ENCODE results near the gene CENPX.

The CENPX gene

DNA sequence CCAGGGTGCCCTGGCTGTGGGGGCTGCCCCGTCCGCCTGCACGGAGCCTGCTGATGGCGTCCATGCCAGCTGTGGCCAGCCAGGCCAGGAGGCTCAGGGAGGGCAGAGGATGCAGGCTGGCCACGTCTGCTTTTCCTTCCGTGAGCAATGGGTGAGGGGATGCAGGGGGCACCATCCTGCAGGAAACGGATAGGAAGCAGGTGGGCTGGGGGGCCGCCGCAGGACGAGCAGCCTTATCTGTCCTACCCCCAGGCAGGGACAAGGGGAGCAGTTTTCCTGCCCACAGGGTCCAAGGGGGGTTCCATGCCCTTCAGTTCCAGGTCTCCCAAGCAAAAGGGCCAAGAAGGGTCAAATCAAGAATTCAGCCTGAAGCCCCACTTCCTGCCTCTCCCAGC lies 36.2 kb upstream of the CENPX start:
- H3K4me2 ChIP-seq (ENCODE audit: low read length) = no peak overlapping the region
- peaks cover 12% of the 10 kb centered on the region for H3K79me2 ChIP-seq (ENCODE audit: control insufficient read depth, low read length)
- H3K27ac ChIP-seq (ENCODE audit: low read depth, low read length) = no peak overlapping the region
- H3K4me3 ChIP-seq (ENCODE audit: low read length) = no peak overlapping the region
- no peaks in the 10 kb centered on the region for H3K9me2 ChIP-seq (replicated peaks; ENCODE audit: control insufficient read depth, low read length)
- peaks cover 5% of the 10 kb centered on the region for H3K4me1 ChIP-seq (ENCODE audit: control insufficient read depth, low read length)
- H3K27me3 ChIP-seq (ENCODE audit: control insufficient read depth, low read length) = no peaks in the 10 kb centered on the region
- no peaks in the 10 kb centered on the region for H3K9me3 ChIP-seq (ENCODE audit: control insufficient read depth, insufficient read depth, low read length)
- no peaks in the 10 kb centered on the region for H3F3A ChIP-seq (ENCODE audit: control insufficient read depth, insufficient read depth)
- TF ChIP-seq EZH2phosphoT487 (IDR thresholded peaks at IDR 0.05; ENCODE audit: borderline replicate concordance, low read length) = no peak
- TF ChIP-seq, protein P1, sequence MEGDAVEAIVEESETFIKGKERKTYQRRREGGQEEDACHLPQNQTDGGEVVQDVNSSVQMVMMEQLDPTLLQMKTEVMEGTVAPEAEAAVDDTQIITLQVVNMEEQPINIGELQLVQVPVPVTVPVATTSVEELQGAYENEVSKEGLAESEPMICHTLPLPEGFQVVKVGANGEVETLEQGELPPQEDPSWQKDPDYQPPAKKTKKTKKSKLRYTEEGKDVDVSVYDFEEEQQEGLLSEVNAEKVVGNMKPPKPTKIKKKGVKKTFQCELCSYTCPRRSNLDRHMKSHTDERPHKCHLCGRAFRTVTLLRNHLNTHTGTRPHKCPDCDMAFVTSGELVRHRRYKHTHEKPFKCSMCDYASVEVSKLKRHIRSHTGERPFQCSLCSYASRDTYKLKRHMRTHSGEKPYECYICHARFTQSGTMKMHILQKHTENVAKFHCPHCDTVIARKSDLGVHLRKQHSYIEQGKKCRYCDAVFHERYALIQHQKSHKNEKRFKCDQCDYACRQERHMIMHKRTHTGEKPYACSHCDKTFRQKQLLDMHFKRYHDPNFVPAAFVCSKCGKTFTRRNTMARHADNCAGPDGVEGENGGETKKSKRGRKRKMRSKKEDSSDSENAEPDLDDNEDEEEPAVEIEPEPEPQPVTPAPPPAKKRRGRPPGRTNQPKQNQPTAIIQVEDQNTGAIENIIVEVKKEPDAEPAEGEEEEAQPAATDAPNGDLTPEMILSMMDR (IDR thresholded peaks at IDR 0.05; ENCODE audit: low read depth, low read length, poor library complexity, severe bottlenecking) = no peak
- H3K36me3 ChIP-seq (ENCODE audit: control insufficient read depth, low read length) = peaks cover 91% of the 10 kb centered on the region
- peaks cover under 1% of the 10 kb centered on the region; the same call in 1 of the 2 replicates for H4K20me1 ChIP-seq (ENCODE audit: control insufficient read depth, insufficient read depth, low read depth, low read length)

DNA sequence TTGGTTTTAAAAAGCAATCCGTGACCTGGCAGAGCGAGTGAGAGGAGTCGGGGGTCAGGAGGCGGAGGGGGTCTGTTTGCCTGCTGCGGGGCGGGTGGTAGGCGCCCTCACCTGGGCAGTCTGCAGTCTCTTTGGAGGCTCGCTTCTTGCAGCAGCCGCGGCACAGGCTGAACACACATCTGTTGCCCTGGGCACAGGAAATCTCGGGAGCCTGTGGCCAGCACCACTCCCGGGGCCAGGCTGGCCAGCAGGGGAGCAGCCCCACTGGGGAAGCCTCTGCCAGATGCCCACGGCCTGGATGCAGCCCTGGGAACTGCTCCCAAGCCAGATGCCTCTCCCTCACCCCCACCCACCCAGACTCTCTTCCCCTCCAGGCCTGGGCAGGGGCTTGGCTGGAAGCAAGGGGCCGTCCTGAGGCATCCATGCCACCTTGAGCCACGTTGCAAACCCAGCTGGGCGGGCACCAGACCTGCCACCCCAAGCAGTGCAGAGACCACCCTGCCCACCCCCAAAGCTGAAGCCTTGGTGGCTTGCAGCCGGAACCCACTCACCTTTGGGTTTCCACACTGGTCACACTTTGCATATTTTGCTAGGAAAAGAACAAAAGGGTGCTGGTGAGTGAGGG lies 35.7 kb upstream of the CENPX start:
- H3K36me3 ChIP-seq (ENCODE audit: control insufficient read depth, low read length) = peaks cover 88% of the 10 kb centered on the region

DNA sequence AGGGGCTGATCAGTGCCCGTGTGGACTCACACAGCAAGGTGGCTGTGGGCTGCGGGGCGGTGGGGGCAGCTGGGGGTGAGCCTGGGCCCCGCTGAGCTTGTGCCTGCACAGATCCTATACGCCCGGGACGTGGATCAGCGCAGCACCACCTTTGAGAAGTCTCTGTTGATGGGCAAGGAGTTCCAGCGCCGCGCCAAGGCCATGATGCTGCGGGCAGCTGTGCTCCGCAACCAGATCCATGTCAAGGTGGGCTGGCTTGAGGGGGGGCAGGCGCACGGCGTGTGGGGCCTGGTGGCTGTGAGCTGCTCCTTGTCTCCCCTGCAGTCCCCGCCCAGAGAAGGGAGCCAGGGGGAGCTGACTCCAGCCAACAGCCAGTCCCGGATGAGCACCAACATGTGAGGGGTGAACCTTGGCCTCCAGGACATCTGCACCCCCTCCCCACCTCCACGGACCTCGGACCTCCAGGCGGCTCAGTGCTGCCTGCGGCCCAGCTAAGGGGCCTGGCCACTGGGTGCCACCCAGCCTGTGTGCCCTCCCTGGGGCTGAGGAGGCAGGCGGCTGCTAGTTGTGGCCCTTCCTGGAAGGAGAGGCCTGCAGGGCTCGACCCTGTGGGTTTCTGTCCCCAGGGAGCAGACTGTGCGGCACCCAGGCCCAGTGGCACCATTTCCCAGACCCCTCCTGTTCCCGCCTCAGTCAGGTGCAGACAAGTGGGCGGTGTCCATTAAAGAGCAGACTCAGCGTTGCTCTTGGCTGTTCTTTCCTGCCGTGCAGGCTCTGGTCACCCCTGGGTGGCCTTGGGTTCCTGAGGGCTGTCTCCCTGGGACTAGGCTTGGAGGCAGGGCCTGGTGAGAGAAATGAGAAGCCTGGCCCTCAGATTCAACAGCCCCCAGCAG lies 34.3 kb upstream of the CENPX start:
- H3K4me1 ChIP-seq (ENCODE audit: control insufficient read depth, low read length) = peaks cover 8% of the 10 kb centered on the region
- H3K9me3 ChIP-seq (ENCODE audit: control insufficient read depth, insufficient read depth, low read length) = no peaks in the 10 kb centered on the region
- H3F3A ChIP-seq (ENCODE audit: control insufficient read depth, insufficient read depth) = no peaks in the 10 kb centered on the region
- H3K9me2 ChIP-seq (replicated peaks; ENCODE audit: control insufficient read depth, low read length) = no peaks in the 10 kb centered on the region
- TF ChIP-seq EZH2phosphoT487 (IDR thresholded peaks at IDR 0.05; ENCODE audit: borderline replicate concordance, low read length) = no peak
- TF ChIP-seq, protein P1 (IDR thresholded peaks at IDR 0.05; ENCODE audit: low read depth, low read length, poor library complexity, severe bottlenecking) = no peak
- peaks cover 16% of the 10 kb centered on the region for H3K79me2 ChIP-seq (ENCODE audit: control insufficient read depth, low read length)
- H3K36me3 ChIP-seq (ENCODE audit: control insufficient read depth, low read length) = peaks cover 76% of the 10 kb centered on the region
- H3K4me2 ChIP-seq (ENCODE audit: low read length) = no peak overlapping the region
- H3K27ac ChIP-seq (ENCODE audit: low read depth, low read length) = no peak overlapping the region
- peaks cover 3% of the 10 kb centered on the region; the same call in 1 of the 2 replicates for H4K20me1 ChIP-seq (ENCODE audit: control insufficient read depth, insufficient read depth, low read depth, low read length)
- H3K4me3 ChIP-seq (ENCODE audit: low read length) = no peak overlapping the region
- H3K27me3 ChIP-seq (ENCODE audit: control insufficient read depth, low read length) = no peaks in the 10 kb centered on the region

More for the DNA sequence above, 35.7 kb upstream of the CENPX start:
- H3K9me2 ChIP-seq (replicated peaks; ENCODE audit: control insufficient read depth, low read length) = no peaks in the 10 kb centered on the region
- no peaks in the 10 kb centered on the region for H3K27me3 ChIP-seq (ENCODE audit: control insufficient read depth, low read length)
- no peaks in the 10 kb centered on the region for H3F3A ChIP-seq (ENCODE audit: control insufficient read depth, insufficient read depth)
- TF ChIP-seq, protein P1 (IDR thresholded peaks at IDR 0.05; ENCODE audit: low read depth, low read length, poor library complexity, severe bottlenecking) = no peak
- TF ChIP-seq EZH2phosphoT487 (IDR thresholded peaks at IDR 0.05; ENCODE audit: borderline replicate concordance, low read length) = no peak
- H4K20me1 ChIP-seq (ENCODE audit: control insufficient read depth, insufficient read depth, low read depth, low read length) = no peaks in the 10 kb centered on the region
- H3K4me1 ChIP-seq (ENCODE audit: control insufficient read depth, low read length) = peaks cover under 1% of the 10 kb centered on the region; the same call in 1 of the 2 replicates
- H3K79me2 ChIP-seq (ENCODE audit: control insufficient read depth, low read length) = peaks cover 10% of the 10 kb centered on the region
- H3K4me2 ChIP-seq (ENCODE audit: low read length) = no peak overlapping the region
- H3K9me3 ChIP-seq (ENCODE audit: control insufficient read depth, insufficient read depth, low read length) = no peaks in the 10 kb centered on the region
- H3K27ac ChIP-seq (ENCODE audit: low read depth, low read length) = no peak overlapping the region
- H3K4me3 ChIP-seq (ENCODE audit: low read length) = no peak overlapping the region

All from DOHH2 (cell line).